Peyer's patch (tissue), 4 donors: ENCODE data around the gene CNNM2.

Experiments used
- POLR2A ChIP-seq, 2 donors: fragments of 450-650 bp; IDR thresholded peaks; one replicate each; pipeline ENCODE4 v1.5.1; 2017; ENCODE audit warnings: antibody characterized with exemption in 2 of 2, mild to moderate bottlenecking in 2 of 2, moderate library complexity in 2 of 2
- TF ChIP-seq, protein P1 (sequence below), 6 experiments: fragments of 450-650 bp in 4 of 6; fragments of 200-600 bp in 2 of 6; sonication (generic) in 1 of 6; IDR thresholded peaks; one replicate each; pipeline ENCODE4 v1.5.1; 2017 to 2019; ENCODE audit warnings: antibody characterized with exemption in 6 of 6, mild to moderate bottlenecking in 3 of 6, moderate library complexity in 1 of 6

DNA sequence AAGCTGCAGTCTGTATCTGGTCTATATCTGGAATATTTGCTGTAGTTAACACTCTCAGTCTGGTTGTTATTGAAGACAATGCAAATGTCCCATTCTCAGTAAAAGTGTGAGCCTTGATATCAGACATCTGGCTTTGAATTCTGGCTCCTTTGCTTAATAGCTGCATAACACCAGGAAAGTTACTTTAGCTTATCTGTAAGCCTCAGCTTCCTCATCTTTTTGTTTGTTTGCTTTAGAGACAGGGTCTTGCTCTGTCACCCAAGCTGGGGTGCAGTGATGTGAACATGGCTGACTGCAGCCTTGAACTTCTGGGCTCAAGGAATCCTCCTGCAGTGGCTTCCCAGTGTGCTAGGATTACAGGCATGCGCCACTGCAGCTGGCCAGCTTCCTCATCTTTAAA, 41.3 kb downstream of the CNNM2 start:
- TF ChIP-seq, protein P1, sequence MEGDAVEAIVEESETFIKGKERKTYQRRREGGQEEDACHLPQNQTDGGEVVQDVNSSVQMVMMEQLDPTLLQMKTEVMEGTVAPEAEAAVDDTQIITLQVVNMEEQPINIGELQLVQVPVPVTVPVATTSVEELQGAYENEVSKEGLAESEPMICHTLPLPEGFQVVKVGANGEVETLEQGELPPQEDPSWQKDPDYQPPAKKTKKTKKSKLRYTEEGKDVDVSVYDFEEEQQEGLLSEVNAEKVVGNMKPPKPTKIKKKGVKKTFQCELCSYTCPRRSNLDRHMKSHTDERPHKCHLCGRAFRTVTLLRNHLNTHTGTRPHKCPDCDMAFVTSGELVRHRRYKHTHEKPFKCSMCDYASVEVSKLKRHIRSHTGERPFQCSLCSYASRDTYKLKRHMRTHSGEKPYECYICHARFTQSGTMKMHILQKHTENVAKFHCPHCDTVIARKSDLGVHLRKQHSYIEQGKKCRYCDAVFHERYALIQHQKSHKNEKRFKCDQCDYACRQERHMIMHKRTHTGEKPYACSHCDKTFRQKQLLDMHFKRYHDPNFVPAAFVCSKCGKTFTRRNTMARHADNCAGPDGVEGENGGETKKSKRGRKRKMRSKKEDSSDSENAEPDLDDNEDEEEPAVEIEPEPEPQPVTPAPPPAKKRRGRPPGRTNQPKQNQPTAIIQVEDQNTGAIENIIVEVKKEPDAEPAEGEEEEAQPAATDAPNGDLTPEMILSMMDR (IDR thresholded peaks at IDR 0.05) = no peak
- no peak for TF ChIP-seq POLR2A (IDR thresholded peaks at IDR 0.05)
